ENCODE data around the gene KLC1. TPM values are rescaled to one million over a fixed set of nuclear protein-coding genes. Genes with fewer than 3 reads are reported as not detected.
A peak's percentile ranks its signal among the peaks of the same experiment; 100 is the strongest.

The KLC1 gene
- total RNA-seq, 1 donor from 2014 or later, result 178 TPM

DNA sequence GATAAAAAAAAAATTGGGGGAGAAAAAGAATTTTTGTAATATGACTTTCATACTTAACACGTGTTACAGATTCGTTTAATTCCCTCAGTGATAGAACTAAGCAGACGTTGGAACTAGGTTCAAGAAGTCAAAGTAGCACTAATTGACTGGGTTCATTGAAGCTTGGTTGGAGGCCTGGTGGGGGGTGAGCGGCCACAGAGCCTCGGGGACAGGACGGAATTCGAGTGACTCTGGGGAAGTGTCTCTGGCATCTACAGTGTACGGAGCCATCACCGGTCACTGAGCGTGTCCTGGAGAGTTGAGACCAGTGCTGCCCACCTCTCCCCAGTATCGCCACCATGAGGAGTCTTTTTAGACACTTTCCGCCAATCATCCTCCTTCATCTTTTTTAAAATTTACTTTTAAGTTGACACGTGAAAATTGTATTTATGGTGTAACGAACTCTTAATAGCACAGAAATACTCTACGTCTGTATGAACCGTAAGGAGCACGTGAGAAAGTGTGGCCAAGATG, 87.9 kb downstream of the KLC1 start:
- H3K4me3 Mint-ChIP-seq (ENCODE audit: low read depth), result peak overlapping the region; percentile 80
- no peaks in the 10 kb centered on the region for H3K9me3 Mint-ChIP-seq (ENCODE audit: low read depth)
- H3K4me1 Mint-ChIP-seq (ENCODE audit: low read depth), result peaks cover 22% of the 10 kb centered on the region
- H3K27ac Mint-ChIP-seq, result peak overlapping the region; percentile 78
- H3K36me3 Mint-ChIP-seq (ENCODE audit: insufficient read depth), result peaks cover 3% of the 10 kb centered on the region
- no peak for DNase-seq (ENCODE audit: low spot score, unreplicated experiment)
- TF ChIP-seq CTCF (IDR thresholded peaks at IDR 0.05; ENCODE audit: unreplicated experiment), result no peak
- no peaks in the 10 kb centered on the region for H3K27me3 Mint-ChIP-seq

DNA sequence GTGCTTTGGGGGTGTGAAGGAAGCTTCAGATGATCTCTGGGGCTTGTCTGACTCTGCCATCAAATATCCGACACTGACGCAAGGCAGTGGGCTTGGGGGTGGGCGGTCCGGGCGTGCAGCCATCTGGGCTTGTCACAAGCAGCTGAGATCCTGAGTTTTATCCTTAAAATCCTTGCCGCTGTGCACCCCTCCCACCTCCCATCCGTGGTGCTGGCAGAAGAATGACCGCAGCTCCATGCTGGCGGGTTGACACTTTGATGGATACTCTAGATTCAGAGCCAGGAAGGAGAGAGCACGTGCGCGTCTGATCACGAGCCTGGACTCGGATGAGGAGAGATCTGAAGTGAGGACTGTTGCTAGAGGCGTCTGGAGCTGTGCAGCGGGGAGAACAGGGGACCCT, 89.6 kb downstream of the KLC1 start:
- H3K4me1 Mint-ChIP-seq (ENCODE audit: low read depth), result peaks cover 26% of the 10 kb centered on the region

GRCh38 chr14:103719751-103720150, 90.7 kb downstream of the KLC1 start:
- Mint-ChIP-seq H3K9me3 (ENCODE audit: low read depth) (no peaks in the 10 kb centered on the region), H3K27me3 (no peaks in the 10 kb centered on the region), H3K4me3 (ENCODE audit: low read depth) (no peak overlapping the region), H3K27ac (no peak overlapping the region), H3K36me3 (ENCODE audit: insufficient read depth) (peaks cover 3% of the 10 kb centered on the region), H3K4me1 (ENCODE audit: low read depth) (peaks cover 24% of the 10 kb centered on the region)
- DNase-seq (ENCODE audit: low spot score, unreplicated experiment), result no peak
- TF ChIP-seq CTCF (IDR thresholded peaks at IDR 0.05; ENCODE audit: unreplicated experiment), result no peak

More for the DNA sequence above, 89.6 kb downstream of the KLC1 start:
- H3K4me3 Mint-ChIP-seq (ENCODE audit: low read depth), result peak overlapping the region; percentile 40
- H3K36me3 Mint-ChIP-seq (ENCODE audit: insufficient read depth), result peaks cover 3% of the 10 kb centered on the region
- DNase-seq (ENCODE audit: low spot score, unreplicated experiment), result no peak
- TF ChIP-seq CTCF (IDR thresholded peaks at IDR 0.05; ENCODE audit: unreplicated experiment), result no peak
- H3K27ac Mint-ChIP-seq, result no peak overlapping the region
- H3K9me3 Mint-ChIP-seq (ENCODE audit: low read depth), result no peaks in the 10 kb centered on the region
- no peaks in the 10 kb centered on the region for H3K27me3 Mint-ChIP-seq

DNA sequence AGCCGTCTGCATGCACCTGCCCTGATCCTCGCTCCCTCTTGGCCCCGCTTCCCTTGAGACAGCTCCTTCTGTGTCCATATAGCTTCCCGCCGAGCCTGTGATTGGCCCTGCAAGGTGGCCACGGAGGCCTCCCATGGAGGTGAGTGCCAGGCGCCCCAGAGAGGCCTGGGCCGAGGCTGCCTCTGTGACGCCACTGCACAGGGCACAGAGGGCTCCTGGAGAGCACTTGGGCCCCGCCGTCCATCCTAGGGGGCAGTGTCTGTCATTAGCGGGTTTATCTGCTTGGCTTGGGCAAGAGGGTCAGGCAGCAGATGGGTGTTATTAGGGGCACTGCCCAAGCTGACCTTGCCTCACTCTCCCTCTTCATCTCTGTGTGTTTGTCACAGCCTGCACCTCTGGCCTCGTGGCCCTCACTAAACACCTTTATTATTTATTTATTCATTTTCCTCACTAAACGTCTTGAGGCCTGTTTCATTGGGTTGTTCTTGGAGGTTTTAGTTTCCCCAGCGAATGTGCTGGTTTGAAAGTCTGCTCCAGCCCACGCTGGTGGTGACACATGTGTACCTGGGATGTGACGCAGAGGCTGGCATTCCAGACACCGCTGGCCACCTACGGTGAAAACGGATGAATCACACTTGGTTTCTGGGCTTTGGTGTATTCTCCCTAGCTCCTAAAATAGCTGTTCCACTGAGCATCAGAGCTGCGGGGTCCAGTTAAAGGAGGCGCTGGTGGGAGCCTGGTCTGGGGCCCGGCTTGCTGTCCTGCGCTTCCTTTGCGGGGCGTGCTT, 92.5 kb downstream of the KLC1 start:
- H3K4me1 Mint-ChIP-seq (ENCODE audit: low read depth), result peaks cover 22% of the 10 kb centered on the region
- H3K36me3 Mint-ChIP-seq (ENCODE audit: insufficient read depth), result peaks cover 3% of the 10 kb centered on the region
- H3K27me3 Mint-ChIP-seq, result no peaks in the 10 kb centered on the region
- H3K27ac Mint-ChIP-seq, result no peak overlapping the region
- no peaks in the 10 kb centered on the region for H3K9me3 Mint-ChIP-seq (ENCODE audit: low read depth)
- no peak for DNase-seq (ENCODE audit: low spot score, unreplicated experiment)
- no peak for TF ChIP-seq CTCF (IDR thresholded peaks at IDR 0.05; ENCODE audit: unreplicated experiment)
- no peak overlapping the region for H3K4me3 Mint-ChIP-seq (ENCODE audit: low read depth)

DNA sequence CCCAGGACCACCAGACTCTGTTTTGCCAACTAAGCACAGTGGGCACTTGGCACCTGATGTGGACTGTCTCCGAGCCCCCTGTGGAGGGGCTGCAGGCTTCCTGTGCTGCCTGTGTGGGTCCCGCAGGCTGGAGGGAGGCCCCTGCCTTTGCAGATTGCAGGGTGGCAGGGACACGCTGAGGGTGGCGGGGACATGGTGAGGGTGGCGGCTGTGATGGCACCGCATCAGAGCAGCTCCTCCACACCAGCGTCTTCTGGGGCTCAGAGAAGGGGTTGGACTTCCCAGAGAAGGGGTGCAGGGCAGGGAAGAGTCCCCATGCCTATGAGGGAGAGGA, 94.7 kb downstream of the KLC1 start:
- no peak for TF ChIP-seq CTCF (IDR thresholded peaks at IDR 0.05; ENCODE audit: unreplicated experiment)
- H3K4me1 Mint-ChIP-seq (ENCODE audit: low read depth), result peaks cover 10% of the 10 kb centered on the region
- H3K27me3 Mint-ChIP-seq, result no peaks in the 10 kb centered on the region
- H3K9me3 Mint-ChIP-seq (ENCODE audit: low read depth), result no peaks in the 10 kb centered on the region
- no peak overlapping the region for H3K4me3 Mint-ChIP-seq (ENCODE audit: low read depth)
- DNase-seq (ENCODE audit: low spot score, unreplicated experiment), result no peak
- peaks cover 4% of the 10 kb centered on the region for H3K36me3 Mint-ChIP-seq (ENCODE audit: insufficient read depth)
- H3K27ac Mint-ChIP-seq, result no peak overlapping the region

Data from progenitor cell of endocrine pancreas (in vitro differentiated cells).